Mammary epithelial cell (primary cell): Measurements from ENCODE around the gene FAM118B.

Source experiments
- CTCF ChIP-seq, 2 donors: IDR thresholded peaks in 1 of 2; conservative IDR thresholded peaks in 1 of 2; 2 replicates each; pipeline ENCODE4 v1.5.1; 2011 to 2012; ENCODE audit warnings: inconsistent platforms in 2 of 2, low read length in 2 of 2, mild to moderate bottlenecking in 2 of 2, control low read depth in 1 of 2, low read depth in 1 of 2; ENCODE audit not compliant: insufficient read depth in 1 of 2; ENCODE audit errors: extremely low read depth in 1 of 2
- EZH2 ChIP-seq: IDR thresholded peaks from 2 replicates; pipeline ENCODE4 v1.6.1; 2012; ENCODE audit warnings: low read length, inconsistent platforms, borderline replicate concordance

- TF ChIP-seq CTCF (conservative IDR thresholded peaks at IDR 0.05 in 1 of 2, IDR thresholded peaks at IDR 0.05 in 1 of 2; ENCODE audit: extremely low read depth in 1 of 2, insufficient read depth in 1 of 2, low read depth in 1 of 2, low read length in 2 of 2) (no peak), EZH2 (no peak)
Observed at GRCh38 chr11:126311401-126312291, 100.1 kb downstream of the FAM118B start.
